HEK293T (cell line): ENCODE measurements around the gene LARGE1.

ENCODE experiments used
- CTCF ChIA-PET: fragments of 350-600 bp; formaldehyde crosslinking; extraction: SDS; loops from one replicate; lab custom pipeline; 2021; ENCODE audit warnings: antibody characterized with exemption, inconsistent platforms; lab: Yijun Ruan, JAX
- POLR2A ChIA-PET: fragments of 350-600 bp; formaldehyde crosslinking; extraction: SDS; loops from one replicate; lab custom pipeline; 2020; ENCODE audit warnings: antibody characterized with exemption, inconsistent platforms; lab: Yijun Ruan, JAX
- DNase-seq: peaks from one replicate; pipeline ENCODE4 v3.0.0; 2012; ENCODE audit warnings: mixed read lengths; ENCODE audit errors: extremely low spot score
- ARNT ChIP-seq: fragments of 450-650 bp; IDR thresholded peaks from 2 replicates; pipeline ENCODE4 v1.6.1; 2017; ENCODE audit warnings: mild to moderate bottlenecking
- BHLHE40 ChIP-seq: fragments of 450-650 bp; IDR thresholded peaks from 2 replicates; pipeline ENCODE4 v1.6.1; 2016; ENCODE audit warnings: mild to moderate bottlenecking, moderate library complexity, borderline replicate concordance
- CTBP1 ChIP-seq: fragments of 450-650 bp; IDR thresholded peaks from 2 replicates; pipeline ENCODE4 v1.6.1; 2016; ENCODE audit warnings: borderline replicate concordance
- ELF4 ChIP-seq: fragments of 450-650 bp; IDR thresholded peaks from 2 replicates; pipeline ENCODE4 v1.6.1; 2017; ENCODE audit warnings: antibody characterized with exemption
- FOXA1 ChIP-seq: fragments of 450-650 bp; IDR thresholded peaks from 2 replicates; pipeline ENCODE4 v1.6.1; 2016; ENCODE audit warnings: mild to moderate bottlenecking
- FOXK2 ChIP-seq: fragments of 450-650 bp; IDR thresholded peaks from 2 replicates; pipeline ENCODE4 v1.6.1; 2016; ENCODE audit warnings: mild to moderate bottlenecking
- FOXM1 ChIP-seq: fragments of 450-650 bp; IDR thresholded peaks from 2 replicates; pipeline ENCODE4 v1.6.1; 2017; ENCODE audit warnings: mild to moderate bottlenecking, borderline replicate concordance
- HDGF ChIP-seq: fragments of 450-650 bp; IDR thresholded peaks from 2 replicates; pipeline ENCODE4 v1.6.1; 2017; ENCODE audit warnings: antibody characterized with exemption, borderline replicate concordance
- L3MBTL2 ChIP-seq: fragments of 450-650 bp; conservative IDR thresholded peaks from 2 replicates; pipeline ENCODE4 v1.6.1; 2016; ENCODE audit warnings: mild to moderate bottlenecking
- LEF1 ChIP-seq: fragments of 450-650 bp; IDR thresholded peaks from 2 replicates; pipeline ENCODE4 v1.6.1; 2017; ENCODE audit warnings: mild to moderate bottlenecking, borderline replicate concordance
- NFRKB ChIP-seq: fragments of 450-650 bp; IDR thresholded peaks from 2 replicates; pipeline ENCODE4 v1.6.1; 2016; ENCODE audit warnings: mild to moderate bottlenecking, moderate library complexity
- PKNOX1 ChIP-seq: fragments of 450-650 bp; IDR thresholded peaks from 2 replicates; pipeline ENCODE4 v1.6.1; 2016
- SP1 ChIP-seq: fragments of 450-650 bp; IDR thresholded peaks from 2 replicates; pipeline ENCODE4 v1.6.1; 2017
- SUZ12 ChIP-seq: fragments of 450-650 bp; IDR thresholded peaks from 2 replicates; pipeline ENCODE4 v1.6.1; 2016; ENCODE audit warnings: mild to moderate bottlenecking
- TARDBP ChIP-seq: fragments of 450-650 bp; IDR thresholded peaks from 2 replicates; pipeline ENCODE4 v1.6.1; 2016
- ZNF384 ChIP-seq: fragments of 450-650 bp; IDR thresholded peaks from 2 replicates; pipeline ENCODE4 v1.6.1; 2016

Gene LARGE1

GRCh38 chr22:33261699-33262098 lies 658.6 kb downstream of the LARGE1 start:
- CTCF ChIA-PET: no interaction called here
- TF ChIP-seq NFRKB: no peak
- TF ChIP-seq ELF4: no peak
- TF ChIP-seq BHLHE40: no peak
- TF ChIP-seq PKNOX1: no peak
- TF ChIP-seq FOXK2: no peak
- no peak for TF ChIP-seq L3MBTL2
- no peak for TF ChIP-seq TARDBP
- no peak for TF ChIP-seq ARNT
- no peak for TF ChIP-seq HDGF
- TF ChIP-seq SP1: no peak
- TF ChIP-seq LEF1: no peak
- TF ChIP-seq FOXM1: no peak
- no peak for TF ChIP-seq CTBP1
- no peak for TF ChIP-seq SUZ12
- no peak for TF ChIP-seq FOXA1
- TF ChIP-seq ZNF384: no peak
- POLR2A ChIA-PET: no interaction called here
- no peak for DNase-seq

GRCh38 chr22:33260498-33260897 lies 659.8 kb downstream of the LARGE1 start:
- POLR2A ChIA-PET: no interaction called here
- TF ChIP-seq ZNF384 (no peak), HDGF (no peak), FOXK2 (no peak), LEF1 (no peak), SP1 (no peak), TARDBP (no peak), CTBP1 (no peak), FOXM1 (no peak)
- no peak for DNase-seq
- CTCF ChIA-PET: no interaction called here

GRCh38 chr22:33255791-33256190 lies 664.5 kb downstream of the LARGE1 start:
- POLR2A ChIA-PET: no interaction called here
- TF ChIP-seq SUZ12: no peak
- no peak for TF ChIP-seq CTBP1
- TF ChIP-seq NFRKB: no peak
- no peak for TF ChIP-seq TARDBP
- TF ChIP-seq L3MBTL2: no peak
- no peak for TF ChIP-seq FOXM1
- no peak for TF ChIP-seq HDGF
- TF ChIP-seq ZNF384: no peak
- no peak for TF ChIP-seq ELF4
- no peak for TF ChIP-seq LEF1
- no peak for TF ChIP-seq SP1
- TF ChIP-seq FOXA1: no peak
- no peak for TF ChIP-seq PKNOX1
- TF ChIP-seq BHLHE40: no peak
- TF ChIP-seq ARNT: no peak
- TF ChIP-seq FOXK2: no peak
- CTCF ChIA-PET: no interaction called here

GRCh38 chr22:33248948-33249347 lies 671.3 kb downstream of the LARGE1 start:
- TF ChIP-seq ELF4 (no peak), TARDBP (no peak), HDGF (no peak), SP1 (no peak), SUZ12 (no peak), BHLHE40 (no peak), ZNF384 (no peak)
- POLR2A ChIA-PET: no interaction called here
- CTCF ChIA-PET: no interaction called here
- DNase-seq: no peak

More at GRCh38 chr22:33255791-33256190, 664.5 kb downstream of the LARGE1 start:
- DNase-seq: no peak

GRCh38 chr22:33247758-33248157 lies 672.5 kb downstream of the LARGE1 start:
- ChIA-PET POLR2A (no interaction called here), CTCF (interaction anchor here (0.6 to 1.3 kb wide), 2 partner anchors 38 to 424 kb away, joined by 4 read pairs; no protein-coding TSS in a partner anchor)
- no peak for DNase-seq
- TF ChIP-seq TARDBP (no peak), FOXM1 (no peak), LEF1 (no peak), ARNT (no peak), NFRKB (no peak), CTBP1 (no peak), FOXK2 (no peak)

- ChIA-PET POLR2A (no interaction called here), CTCF (no interaction called here)
- no peak for DNase-seq
- TF ChIP-seq NFRKB (no peak), ZNF384 (no peak), ELF4 (no peak), LEF1 (no peak), FOXM1 (no peak), SUZ12 (no peak), FOXA1 (no peak)
These were observed 678.2 kb downstream of the LARGE1 start for GRCh38 chr22:33242078-33242477.

- no peak for DNase-seq
- POLR2A ChIA-PET: no interaction called here
- CTCF ChIA-PET: no interaction called here
- no peak for TF ChIP-seq ARNT
- no peak for TF ChIP-seq TARDBP
- TF ChIP-seq FOXK2: no peak
- no peak for TF ChIP-seq FOXA1
- TF ChIP-seq NFRKB: no peak
- TF ChIP-seq ELF4: no peak
- no peak for TF ChIP-seq ZNF384
- no peak for TF ChIP-seq FOXM1
- TF ChIP-seq PKNOX1: no peak
- TF ChIP-seq SP1: no peak
- TF ChIP-seq BHLHE40: no peak
- TF ChIP-seq CTBP1: no peak
- no peak for TF ChIP-seq HDGF
- TF ChIP-seq SUZ12: no peak
- no peak for TF ChIP-seq L3MBTL2
These were observed 679.3 kb downstream of the LARGE1 start for GRCh38 chr22:33240888-33241475.
